Measurements from ENCODE around the gene C2CD2.

Gene C2CD2

GRCh38 chr21:41903559-41904351 lies 50.1 kb downstream of the C2CD2 start:
- no peak for DNase-seq

GRCh38 chr21:41902946-41903345 lies 50.9 kb downstream of the C2CD2 start:
- DNase-seq = no peak

DNA sequence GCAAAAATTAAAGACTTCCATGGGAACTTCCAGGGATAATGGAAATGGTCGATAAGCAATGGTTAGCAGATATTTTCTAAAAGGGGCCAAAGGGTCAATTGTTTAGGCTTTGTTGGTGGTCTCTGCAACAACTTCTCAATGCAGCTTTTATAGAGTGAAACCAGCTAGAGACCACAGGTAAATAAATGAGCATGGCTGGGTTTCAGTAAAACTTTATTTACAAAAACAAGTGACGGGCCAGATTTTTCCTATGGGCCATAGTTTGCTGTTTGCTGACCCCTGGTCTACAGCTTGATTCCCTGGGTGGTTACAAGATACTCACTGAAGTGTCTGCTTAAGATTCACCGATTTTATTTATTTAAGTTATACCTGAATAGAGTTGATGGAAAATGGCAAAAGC lies 52.0 kb downstream of the C2CD2 start:
- DNase-seq = no peak

GRCh38 chr21:41901099-41901498 lies 52.7 kb downstream of the C2CD2 start:
- no peak for DNase-seq

- DNase-seq = no peak
These were observed 53.4 kb downstream of the C2CD2 start for GRCh38 chr21:41900401-41900800.

- DNase-seq = no peak
These were observed 54.2 kb downstream of the C2CD2 start for GRCh38 chr21:41899426-41900202.

- DNase-seq = no peak
These were observed 54.8 kb downstream of the C2CD2 start for GRCh38 chr21:41898998-41899397.

DNA sequence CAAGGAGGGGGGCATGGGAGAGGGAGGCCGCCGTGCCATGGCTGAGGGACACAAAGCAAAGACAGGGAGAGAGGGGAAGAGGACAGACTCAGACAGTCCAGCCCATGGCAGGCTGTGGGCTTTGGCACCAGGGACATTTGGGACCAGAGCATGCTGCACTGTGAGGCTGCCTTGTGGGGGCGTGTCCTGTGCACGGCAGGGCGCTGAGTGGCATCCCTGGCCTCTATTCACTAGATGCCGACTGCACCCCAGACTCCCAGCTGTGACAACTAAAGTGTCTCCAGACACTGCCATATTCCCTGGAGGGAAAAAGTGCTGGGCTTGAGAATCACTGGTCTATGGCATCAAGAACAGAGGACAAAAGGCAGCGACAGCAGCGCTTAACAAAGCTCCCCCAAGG lies 56.1 kb downstream of the C2CD2 start:
- DNase-seq = no peak

- DNase-seq = no peak
These were observed 56.7 kb downstream of the C2CD2 start for GRCh38 chr21:41897047-41897669.

GRCh38 chr21:41895643-41896493 lies 58.0 kb downstream of the C2CD2 start:
- DNase-seq = no peak

- DNase-seq = no peak
These were observed 58.8 kb downstream of the C2CD2 start for GRCh38 chr21:41894922-41895557.

DNA sequence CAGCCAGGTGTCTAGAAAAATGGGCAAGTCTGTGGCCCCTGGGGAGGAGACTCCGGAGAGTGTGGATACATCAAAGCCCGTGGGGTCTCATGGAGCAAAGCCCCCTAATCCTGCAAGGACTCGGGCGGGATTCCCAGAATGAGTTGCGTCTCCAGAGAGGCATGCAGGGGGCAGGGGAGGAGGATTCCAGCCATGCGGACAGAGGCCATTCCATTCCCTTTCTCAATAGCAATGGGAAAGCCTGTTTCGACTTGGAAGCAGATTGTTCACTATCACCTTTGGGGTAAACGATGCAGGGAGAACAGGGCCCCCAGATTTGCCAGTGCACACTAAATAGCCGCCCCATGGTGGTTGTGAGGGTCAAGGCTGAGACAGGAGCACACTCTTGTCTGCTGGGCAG lies 59.3 kb downstream of the C2CD2 start:
- DNase-seq = no peak

- DNase-seq = no peak
These were observed 61.1 kb downstream of the C2CD2 start for GRCh38 chr21:41892726-41893125.

DNA sequence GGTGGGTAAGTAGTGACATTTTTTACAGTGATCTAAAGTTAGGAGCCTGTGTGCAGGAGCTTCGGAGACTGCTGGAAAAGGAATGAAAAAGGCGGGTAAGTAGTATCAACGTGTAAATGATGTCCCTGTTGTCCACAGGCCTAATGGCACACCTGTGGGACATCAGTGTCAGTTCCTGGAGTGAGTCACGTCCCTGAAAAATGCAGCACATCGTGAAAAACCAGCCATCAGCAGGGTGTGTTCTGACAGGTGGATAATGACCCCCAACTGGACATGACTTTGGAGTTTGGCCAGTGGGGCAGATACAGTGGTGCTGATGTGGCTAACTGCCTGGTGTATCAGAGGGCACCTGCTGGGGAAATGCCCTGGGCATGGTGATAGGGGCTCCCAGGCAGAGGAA lies 62.7 kb downstream of the C2CD2 start:
- DNase-seq = no peak

DNA sequence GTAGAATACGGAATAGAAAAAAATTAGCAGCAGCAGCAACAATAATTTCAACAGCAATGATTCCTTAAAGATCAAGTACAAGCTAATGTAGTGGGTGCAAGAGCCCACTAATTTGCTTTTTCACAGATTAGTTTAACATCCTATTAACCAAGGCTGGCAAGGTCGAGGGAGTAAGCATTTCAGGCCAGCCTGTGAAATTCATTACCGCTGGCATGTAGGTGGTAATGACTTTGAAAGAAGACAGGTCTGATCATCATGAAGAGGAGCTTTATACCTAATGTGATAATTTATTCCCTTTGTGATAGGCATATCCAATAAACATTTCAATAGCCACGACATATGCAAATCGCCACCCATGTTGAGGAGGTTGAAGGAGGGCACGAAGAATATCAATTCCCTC lies 63.5 kb downstream of the C2CD2 start:
- no peak for DNase-seq

DNA sequence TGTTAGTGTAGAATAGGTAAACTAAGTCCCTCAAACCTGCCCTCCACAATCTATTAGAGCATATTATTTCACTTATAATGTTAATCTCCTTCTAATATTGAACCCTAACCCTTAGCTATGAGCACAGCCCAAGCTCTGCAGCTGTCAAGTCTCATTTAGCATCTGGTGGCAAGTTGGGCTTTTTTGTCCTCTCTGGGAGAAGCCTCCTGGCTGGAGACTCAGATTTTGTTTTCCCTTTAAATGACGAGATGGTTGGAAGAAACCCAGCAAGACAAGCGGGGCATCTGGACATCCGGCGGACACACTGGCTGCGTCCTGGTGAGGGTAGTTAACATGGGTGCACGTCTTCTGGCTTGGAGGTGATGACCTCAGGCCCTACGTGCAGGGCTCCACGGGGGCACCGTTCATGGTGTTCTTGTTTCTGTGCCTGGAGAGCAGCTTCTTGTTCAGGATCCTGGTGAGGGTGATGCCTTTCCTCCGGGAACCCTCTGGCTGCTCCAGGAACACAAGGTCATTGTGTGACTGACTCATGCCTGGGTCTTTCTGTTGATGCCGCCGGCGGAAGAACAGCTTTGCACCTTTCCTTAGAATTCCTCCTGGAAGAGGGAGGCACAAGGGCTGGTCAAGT lies 65.0 kb downstream of the C2CD2 start:
- DNase-seq = no peak

GRCh38 chr21:41887667-41888066 lies 66.2 kb downstream of the C2CD2 start:
- no peak for DNase-seq

DNA sequence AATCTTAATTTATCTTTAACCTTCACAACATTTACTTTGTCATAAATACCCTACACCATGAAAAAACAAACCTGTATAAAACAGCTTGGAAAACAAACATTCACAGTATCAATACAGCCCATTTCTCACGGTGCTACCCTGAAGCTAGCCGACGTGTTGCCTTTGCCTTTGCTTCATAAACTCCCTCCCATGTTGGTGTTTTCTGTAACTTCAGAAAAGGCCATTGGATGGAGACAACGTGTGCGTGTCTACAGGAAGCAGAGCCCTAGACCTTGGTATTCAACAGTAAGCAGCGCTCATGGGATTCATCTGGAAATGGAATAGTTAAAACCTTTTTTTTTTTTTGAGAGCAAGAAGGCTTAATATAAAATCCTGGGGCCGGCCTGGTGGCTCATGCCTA lies 67.5 kb downstream of the C2CD2 start:
- DNase-seq = no peak

DNA sequence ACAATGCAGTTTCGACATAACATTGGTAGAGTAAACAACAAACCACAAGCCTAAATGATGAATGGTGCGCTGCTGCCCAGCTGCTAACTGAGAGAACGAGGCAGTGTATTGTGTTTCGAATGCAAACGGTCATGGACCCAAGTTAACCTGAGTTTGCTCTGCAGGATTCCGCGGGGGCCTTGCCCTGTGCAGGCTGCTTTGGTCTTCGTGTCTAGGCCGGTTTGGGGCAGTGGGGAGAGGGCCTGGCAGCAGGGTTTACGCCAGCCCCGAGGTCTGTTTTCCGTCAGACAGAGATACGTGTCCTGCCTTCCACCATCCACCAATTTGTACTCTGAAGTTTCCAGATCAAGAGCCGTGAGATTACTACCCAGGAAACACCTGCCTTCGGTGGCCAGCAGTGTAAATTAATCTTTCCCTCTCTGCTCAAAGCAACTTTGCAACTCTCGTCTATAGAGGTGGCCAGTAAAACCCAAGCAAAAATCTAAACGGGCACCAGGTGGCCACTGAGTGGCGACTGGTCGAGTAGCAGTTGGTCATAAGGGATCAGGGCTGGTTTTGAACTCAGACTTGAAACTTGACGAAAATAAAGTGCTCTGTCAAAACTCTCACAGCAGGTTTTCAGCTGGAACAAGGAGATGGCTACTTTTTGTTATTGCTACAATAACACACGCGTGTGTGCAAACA lies 68.3 kb downstream of the C2CD2 start:
- no peak for DNase-seq

DNA sequence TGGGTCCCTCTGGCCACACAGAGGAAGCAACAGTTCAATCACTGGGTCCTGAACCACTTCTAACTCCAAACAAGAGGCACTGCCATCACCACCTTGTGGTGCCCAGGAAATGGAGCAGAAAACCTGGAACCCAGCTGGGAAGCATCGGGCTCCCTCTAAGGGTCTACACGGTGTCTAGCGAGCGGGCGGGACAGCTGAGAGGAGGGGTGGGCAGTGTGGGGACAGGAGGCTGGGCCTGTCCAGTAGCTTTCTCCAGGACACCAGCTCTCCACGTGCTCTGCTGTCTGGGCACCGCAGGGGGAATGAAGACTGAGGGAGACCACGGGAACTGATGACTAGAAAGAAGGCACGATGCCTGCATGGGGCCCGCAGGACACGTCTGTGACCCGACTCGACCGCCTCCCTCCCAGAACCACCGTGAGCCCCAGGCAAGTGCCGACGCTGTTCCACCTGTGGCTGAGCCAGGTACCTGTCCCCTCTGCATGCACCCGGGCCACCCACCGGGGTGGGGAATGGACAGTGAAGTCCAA lies 69.3 kb downstream of the C2CD2 start:
- DNase-seq = no peak

DNA sequence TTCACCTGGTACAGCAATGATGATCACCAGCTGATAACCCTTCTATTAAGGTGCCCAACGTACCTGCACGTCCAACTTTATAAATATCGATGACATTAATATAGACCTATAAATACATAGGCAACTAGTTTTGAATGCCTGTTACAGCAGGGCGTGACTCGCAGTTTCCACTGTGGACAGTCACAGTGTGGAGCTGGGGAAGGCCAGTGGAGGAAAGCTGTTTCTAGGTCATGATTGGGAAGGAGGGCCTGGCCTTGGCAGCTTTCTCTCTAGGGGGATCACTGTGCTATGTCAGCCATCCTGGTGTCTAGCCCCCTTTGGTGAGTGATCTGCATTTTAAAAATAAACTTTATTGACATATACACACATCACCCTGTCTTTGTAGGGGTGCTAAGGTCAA lies 70.2 kb downstream of the C2CD2 start:
- no peak for DNase-seq

Measured in NCI-H2029 (cell line).